Spleen (tissue), 7 donors: ENCODE data around the gene PDE1C.

Experiments used
- POLR2A ChIP-seq, 3 donors: fragments of 450-650 bp; IDR thresholded peaks; one replicate each; pipeline ENCODE4 v1.5.1; 2017; ENCODE audit warnings: antibody characterized with exemption in 3 of 3, mild to moderate bottlenecking in 1 of 3
- TF ChIP-seq, protein P1 (sequence below), 11 experiments: fragments of 200-600 bp in 7 of 11; fragments of 450-650 bp in 4 of 11; sonication (generic) in 4 of 11; IDR thresholded peaks in 8 of 11; conservative IDR thresholded peaks in 3 of 11; 1 replicate in 7 of 11; 2 replicates in 4 of 11; pipeline versions ENCODE4 v1.4.0 to v1.8.0; 2016 to 2021; ENCODE audit warnings: antibody characterized with exemption in 11 of 11, inconsistent platforms in 4 of 11, mild to moderate bottlenecking in 1 of 11
- donor health status: DM: no; HTN: no; CAD: no; lungs with moderate emphysema.
- donor health status: DM: no; HTN: no; CAD: no.
- donor health status: DM: no; HTN: no; CAD: no.

DNA sequence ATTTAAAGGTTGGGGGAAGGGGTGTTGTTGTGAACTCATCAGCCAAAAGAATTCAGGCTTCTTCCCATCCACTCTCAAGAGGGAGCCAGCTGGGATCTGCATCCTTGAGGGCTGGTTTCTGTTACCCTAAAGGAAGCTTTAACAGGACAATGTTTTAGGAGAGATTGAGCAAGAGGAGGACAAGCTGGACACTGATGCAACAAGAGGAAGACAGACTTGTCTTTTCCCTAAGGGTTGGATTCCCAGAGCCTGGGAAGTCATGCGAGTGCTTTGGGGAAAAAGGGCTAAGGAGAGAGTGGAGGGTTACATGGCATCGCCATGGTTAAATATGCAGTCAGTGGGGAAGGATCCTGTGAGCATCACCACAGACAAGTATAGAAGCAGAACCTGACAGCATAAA is 47.6 kb upstream of the PDE1C start:
- TF ChIP-seq, protein P1, sequence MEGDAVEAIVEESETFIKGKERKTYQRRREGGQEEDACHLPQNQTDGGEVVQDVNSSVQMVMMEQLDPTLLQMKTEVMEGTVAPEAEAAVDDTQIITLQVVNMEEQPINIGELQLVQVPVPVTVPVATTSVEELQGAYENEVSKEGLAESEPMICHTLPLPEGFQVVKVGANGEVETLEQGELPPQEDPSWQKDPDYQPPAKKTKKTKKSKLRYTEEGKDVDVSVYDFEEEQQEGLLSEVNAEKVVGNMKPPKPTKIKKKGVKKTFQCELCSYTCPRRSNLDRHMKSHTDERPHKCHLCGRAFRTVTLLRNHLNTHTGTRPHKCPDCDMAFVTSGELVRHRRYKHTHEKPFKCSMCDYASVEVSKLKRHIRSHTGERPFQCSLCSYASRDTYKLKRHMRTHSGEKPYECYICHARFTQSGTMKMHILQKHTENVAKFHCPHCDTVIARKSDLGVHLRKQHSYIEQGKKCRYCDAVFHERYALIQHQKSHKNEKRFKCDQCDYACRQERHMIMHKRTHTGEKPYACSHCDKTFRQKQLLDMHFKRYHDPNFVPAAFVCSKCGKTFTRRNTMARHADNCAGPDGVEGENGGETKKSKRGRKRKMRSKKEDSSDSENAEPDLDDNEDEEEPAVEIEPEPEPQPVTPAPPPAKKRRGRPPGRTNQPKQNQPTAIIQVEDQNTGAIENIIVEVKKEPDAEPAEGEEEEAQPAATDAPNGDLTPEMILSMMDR (IDR thresholded peaks at IDR 0.05 in 8 of 11, conservative IDR thresholded peaks at IDR 0.05 in 3 of 11) = no peak
- TF ChIP-seq POLR2A (IDR thresholded peaks at IDR 0.05) = no peak
